K562 (cell line): ENCODE measurements around the gene LDHAL6A. TPM values are rescaled to one million over a fixed set of nuclear protein-coding genes. Genes with fewer than 3 reads are reported as not detected.

Experiments
- C11orf30 ChIP-seq: fragments of 450-650 bp; IDR thresholded peaks from 2 replicates; pipeline ENCODE4 v1.6.1; 2016; ENCODE audit warnings: low read depth, mild to moderate bottlenecking
- CGGBP1 ChIP-seq: fragments of 250-450 bp; sonication (Bioruptor Pico); IDR thresholded peaks from 2 replicates; pipeline ENCODE4 v1.9.0; 2021; ENCODE audit warnings: mild to moderate bottlenecking
- ETV6 ChIP-seq, 3 experiments: fragments of 150-350 bp in 1 of 3; sonication (generic) in 1 of 3; formaldehyde crosslinking in 1 of 3; IDR thresholded peaks; 2 replicates each; pipeline versions ENCODE4 v1.6.1 to v1.8.0; 2014 to 2022; ENCODE audit warnings: borderline replicate concordance in 2 of 3, low read depth in 2 of 3, antibody characterized with exemption in 1 of 3, low read length in 1 of 3, mild to moderate bottlenecking in 1 of 3, missing genetic modification reagents in 1 of 3
- MGA ChIP-seq: fragments of 450-650 bp; IDR thresholded peaks from 2 replicates; pipeline ENCODE4 v1.6.1; 2016; ENCODE audit warnings: mild to moderate bottlenecking, moderate library complexity
- MNT ChIP-seq, 2 experiments: fragments of 450-650 bp; conservative IDR thresholded peaks; 2 replicates each; pipeline ENCODE4 v1.6.1; 2017; ENCODE audit warnings: mild to moderate bottlenecking in 2 of 2, moderate library complexity in 2 of 2
- POLR2AphosphoS2 ChIP-seq: IDR thresholded peaks from 2 replicates; pipeline ENCODE4 v1.6.1; 2012; ENCODE audit warnings: low read length, improper control_type of control experiment
- RBFOX2 ChIP-seq: fragments of 200-400 bp; formaldehyde crosslinking; IDR thresholded peaks from 2 replicates; pipeline ENCODE4 v1.6.1; 2017; ENCODE audit warnings: low read depth, mild to moderate bottlenecking, low read length, moderate library complexity
- SPI1 ChIP-seq: IDR thresholded peaks from 2 replicates; pipeline ENCODE4 v1.6.1; 2011; ENCODE audit warnings: low read depth, low read length, control low read depth, borderline replicate concordance
- SUPT5H ChIP-seq: fragments of 450-650 bp; IDR thresholded peaks from 2 replicates; pipeline ENCODE4 v1.6.1; 2016
- TFAP4 ChIP-seq: sonication (generic); formaldehyde crosslinking; IDR thresholded peaks from 2 replicates; pipeline ENCODE4 v1.8.0; 2022; ENCODE audit warnings: missing genetic modification reagents, mild to moderate bottlenecking, moderate library complexity, borderline replicate concordance
- ZC3H4 ChIP-seq: sonication (generic); formaldehyde crosslinking; IDR thresholded peaks from 2 replicates; pipeline ENCODE4 v1.9.0; 2021; ENCODE audit warnings: missing genetic modification reagents, borderline replicate concordance
- ZNF668 ChIP-seq: fragments of 250-450 bp; sonication (Bioruptor Pico); IDR thresholded peaks from 2 replicates; pipeline ENCODE4 v1.8.0; 2022; ENCODE audit warnings: mild to moderate bottlenecking, inconsistent platforms
- polyA plus RNA-seq, 8 experiments: library from polyadenylated mRNA; depleted of rRNA in 4 of 8; stranded (reverse) in 5 of 8; unstranded in 3 of 8; fragments of >200 nt; fragmentation: Nextera tagmentation in 2 of 8; fragmentation: Illumina TruSeq in 1 of 8; extraction: Ambion mirVana in 2 of 8; extraction: Trizol in 1 of 8; gene quantifications; 2 replicates each; pipeline versions ENCODE4 v1.2.1 to v1.2.3, GENCODE V29; 2011 to 2014; ENCODE audit warnings: inconsistent platforms in 1 of 8, missing spikeins in 1 of 8
- total RNA-seq, 7 experiments: library from RNA; depleted of rRNA in 6 of 7; stranded (reverse); fragments of >200 nt in 6 of 7; fragmentation: Illumina TruSeq in 2 of 7; extraction: Trizol in 2 of 7; gene quantifications; 2 replicates each; pipeline versions ENCODE4 v1.2.1 to v1.2.3, GENCODE V29; 2011 to 2021; ENCODE audit warnings: low replicate concordance in 1 of 7

The LDHAL6A gene
- total and polyA plus RNA-seq, 9 of the 15 experiments (the other 6 are each of a cell fraction or from before 2014, with no cell fraction given) = 0.04 TPM; not detected in 8

GRCh38 chr11:18526521-18527296, 71.1 kb downstream of the LDHAL6A start, which contains the start of gene TSG101 (continued):
- TF ChIP-seq TFAP4 (CRISPR knock-in tag) (peak; percentile 83; the same call in 1 of the 2 replicates), ZNF668 (no peak), POLR2AphosphoS2 (peak; percentile 79), CGGBP1 (CRISPR knock-in tag) (no peak), SUPT5H (peak; percentile 98), C11orf30 (peak; percentile 95), MNT (conservative IDR thresholded peaks at IDR 0.05) (peak; percentile 85 to 94), MGA (no peak), ZC3H4 (CRISPR knock-in tag) (no peak), RBFOX2 (peak; percentile 98), ETV6 (IDR thresholded peaks at IDR 0.05; ENCODE audit: borderline replicate concordance in 1 of 2, low read depth in 2 of 2, low read length in 1 of 2) (peak; percentile 67 to 88; a peak in 3 of 4 replicates), ETV6 (CRISPR knock-in tag; IDR thresholded peaks at IDR 0.05; ENCODE audit: borderline replicate concordance) (no peak), SPI1 (peak; percentile 88)
